ENCODE measurements around the gene PRAMEF15.
"Not testable (repeated sequence)": the region's sequence is repeated elsewhere in the genome, so short reads cannot be mapped to it uniquely, and the experiment has no call there.

DNA sequence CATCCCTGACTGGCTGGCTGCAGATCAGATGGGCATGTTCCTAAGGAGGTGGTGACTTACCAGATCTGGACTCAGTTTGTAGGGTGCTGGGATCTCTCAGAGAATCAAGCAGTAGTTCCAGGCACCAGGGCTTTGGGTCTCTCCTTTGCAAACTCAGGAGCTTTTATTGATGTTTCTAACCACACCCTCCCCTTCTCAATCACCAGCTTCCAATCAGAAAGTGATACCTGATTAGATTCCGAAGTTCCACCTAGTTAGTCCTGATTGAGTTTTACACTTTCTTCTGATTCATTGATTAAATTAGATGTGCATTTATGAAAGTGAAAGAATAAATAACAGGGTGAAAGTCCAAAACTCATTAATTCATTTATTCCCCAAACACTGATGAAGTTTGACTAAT is 30.3 kb upstream of the PRAMEF15 start, which contains the start of gene PRAMEF8:
- TF ChIP-seq, protein P1, sequence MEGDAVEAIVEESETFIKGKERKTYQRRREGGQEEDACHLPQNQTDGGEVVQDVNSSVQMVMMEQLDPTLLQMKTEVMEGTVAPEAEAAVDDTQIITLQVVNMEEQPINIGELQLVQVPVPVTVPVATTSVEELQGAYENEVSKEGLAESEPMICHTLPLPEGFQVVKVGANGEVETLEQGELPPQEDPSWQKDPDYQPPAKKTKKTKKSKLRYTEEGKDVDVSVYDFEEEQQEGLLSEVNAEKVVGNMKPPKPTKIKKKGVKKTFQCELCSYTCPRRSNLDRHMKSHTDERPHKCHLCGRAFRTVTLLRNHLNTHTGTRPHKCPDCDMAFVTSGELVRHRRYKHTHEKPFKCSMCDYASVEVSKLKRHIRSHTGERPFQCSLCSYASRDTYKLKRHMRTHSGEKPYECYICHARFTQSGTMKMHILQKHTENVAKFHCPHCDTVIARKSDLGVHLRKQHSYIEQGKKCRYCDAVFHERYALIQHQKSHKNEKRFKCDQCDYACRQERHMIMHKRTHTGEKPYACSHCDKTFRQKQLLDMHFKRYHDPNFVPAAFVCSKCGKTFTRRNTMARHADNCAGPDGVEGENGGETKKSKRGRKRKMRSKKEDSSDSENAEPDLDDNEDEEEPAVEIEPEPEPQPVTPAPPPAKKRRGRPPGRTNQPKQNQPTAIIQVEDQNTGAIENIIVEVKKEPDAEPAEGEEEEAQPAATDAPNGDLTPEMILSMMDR (IDR thresholded peaks at IDR 0.05; ENCODE audit: low read depth, low read length): not testable (repeated sequence)
- not testable (repeated sequence) for TF ChIP-seq POLR2A (IDR thresholded peaks at IDR 0.05; ENCODE audit: extremely low read depth, insufficient read length)

Data from NB4 (cell line).